ENCODE data around the gene TRIM71. TPM values are rescaled to one million over a fixed set of nuclear protein-coding genes. Genes with fewer than 3 reads are reported as not detected.

The TRIM71 gene
- total RNA-seq, 1 experiment from 2014 or later, result 0.17 TPM

DNA sequence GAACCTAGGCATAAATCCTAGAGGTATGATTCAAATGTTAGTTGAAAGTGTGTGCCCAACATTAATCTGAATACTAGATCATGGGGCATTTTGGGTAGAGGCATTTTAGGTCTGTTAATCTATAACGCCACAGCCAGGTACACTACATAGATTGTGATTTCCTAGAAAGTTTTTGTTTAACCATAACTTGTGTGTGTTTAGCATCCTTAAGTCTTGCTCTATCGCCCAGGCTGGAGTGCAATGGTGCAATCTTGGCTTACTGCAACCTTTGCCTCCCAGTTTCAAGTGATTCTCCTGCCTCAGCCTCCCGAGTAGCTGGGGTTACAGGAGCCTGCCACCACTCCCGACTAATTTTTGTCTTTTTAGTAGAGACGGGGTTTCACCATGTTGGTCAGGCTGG, 59.1 kb downstream of the TRIM71 start:
- no peaks in the 10 kb centered on the region for H3K79me2 ChIP-seq (ENCODE audit: insufficient read depth, low read length)
- H3K9me2 ChIP-seq (ENCODE audit: insufficient read depth), result no peaks in the 10 kb centered on the region
- H3K4me3 ChIP-seq (replicated peaks in 1 of 2; ENCODE audit: low read depth in 1 of 2, low read length in 2 of 2), result no peak overlapping the region
- H3K27me3 ChIP-seq (ENCODE audit: insufficient read depth, low read length), result no peaks in the 10 kb centered on the region; the same call in 1 of the 2 replicates
- no peaks in the 10 kb centered on the region for H4K20me1 ChIP-seq (ENCODE audit: insufficient read depth)
- peaks cover 16 to 26% of the 10 kb centered on the region in 2 experiments for H3K4me1 ChIP-seq (ENCODE audit: control insufficient read depth in 1 of 2, insufficient read depth in 2 of 2, low read length in 2 of 2)
- peak overlapping the region; percentile 47; the same call in 1 of the 2 replicates for H3K4me2 ChIP-seq (ENCODE audit: low read length)
- POLR2A ChIA-PET, result no interaction called here
- intact Hi-C loops (cut with micrococcal nuclease), result no loop called here
- H2AFZ ChIP-seq (ENCODE audit: low read depth, low read length, poor library complexity, severe bottlenecking), result no peak overlapping the region
- H3K9me3 ChIP-seq (ENCODE audit: control insufficient read depth in 1 of 2, insufficient read depth in 1 of 2, low read depth in 1 of 2, low read length in 2 of 2), result no peaks in the 10 kb centered on the region
- CTCF ChIA-PET, result no interaction called here
- no peak overlapping the region for H3K9ac ChIP-seq (ENCODE audit: low read length)
- DNase-seq (ENCODE audit: low read depth, low spot score), result no peak
- BruUV-seq (replicated peaks), result no TSS peak
- RAD21 ChIA-PET (ENCODE audit: low non-redundant PET in 1 of 2, low total read pairs in 2 of 2, uncharacterized antibody in 2 of 2, unreplicated experiment in 2 of 2), result no interaction called here
- H3K27ac ChIP-seq (ENCODE audit: low read depth, low read length), result no peak overlapping the region
- TF ChIP-seq SRF (IDR thresholded peaks at IDR 0.05; ENCODE audit: low read depth), result no peak
- TF ChIP-seq EZH2phosphoT487 (IDR thresholded peaks at IDR 0.05; ENCODE audit: borderline replicate concordance), result no peak
- TF ChIP-seq ATF3 (IDR thresholded peaks at IDR 0.05), result no peak
- no peak for TF ChIP-seq TCF7L2 (IDR thresholded peaks at IDR 0.05; ENCODE audit: borderline replicate concordance, extremely low read depth, insufficient read depth, insufficient read length)
- no peak for TF ChIP-seq CEBPB (IDR thresholded peaks at IDR 0.05; ENCODE audit: low read depth)
- H3K36me3 ChIP-seq (ENCODE audit: control insufficient read depth in 1 of 2, insufficient read depth in 2 of 2, low read length in 2 of 2), result no peaks in the 10 kb centered on the region
- no peak for ATAC-seq

- ChIA-PET POLR2A (no interaction called here), CTCF (no interaction called here), RAD21 (ENCODE audit: low non-redundant PET in 1 of 2, low total read pairs in 2 of 2, uncharacterized antibody in 2 of 2, unreplicated experiment in 2 of 2) (no interaction called here)
- Histone ChIP-seq H3K9me3 (ENCODE audit: control insufficient read depth in 1 of 2, insufficient read depth in 1 of 2, low read depth in 1 of 2, low read length in 2 of 2) (no peaks in the 10 kb centered on the region), H3K79me2 (ENCODE audit: insufficient read depth, low read length) (no peaks in the 10 kb centered on the region), H3K4me3 (replicated peaks in 1 of 2; ENCODE audit: low read depth in 1 of 2, low read length in 2 of 2) (no peak overlapping the region), H4K20me1 (ENCODE audit: insufficient read depth) (no peaks in the 10 kb centered on the region), H3K4me1 (ENCODE audit: control insufficient read depth in 1 of 2, insufficient read depth in 2 of 2, low read length in 2 of 2) (peaks cover 16 to 26% of the 10 kb centered on the region in 2 experiments), H3K27ac (ENCODE audit: low read depth, low read length) (no peak overlapping the region), H3K9me2 (ENCODE audit: insufficient read depth) (no peaks in the 10 kb centered on the region), H3K4me2 (ENCODE audit: low read length) (no peak overlapping the region), H3K36me3 (ENCODE audit: control insufficient read depth in 1 of 2, insufficient read depth in 2 of 2, low read length in 2 of 2) (no peaks in the 10 kb centered on the region), H3K27me3 (ENCODE audit: insufficient read depth, low read length) (no peaks in the 10 kb centered on the region; the same call in 1 of the 2 replicates), H3K9ac (ENCODE audit: low read length) (no peak overlapping the region), H2AFZ (ENCODE audit: low read depth, low read length, poor library complexity, severe bottlenecking) (no peak overlapping the region)
- DNase-seq (ENCODE audit: low read depth, low spot score) (no peak), ATAC-seq (no peak)
- BruUV-seq (replicated peaks), result no TSS peak
- intact Hi-C loops (cut with micrococcal nuclease), result no loop called here
- no peak for TF ChIP-seq ZNF274 (IDR thresholded peaks at IDR 0.05; ENCODE audit: low read depth, low read length)
- no peak for TF ChIP-seq TCF7L2 (IDR thresholded peaks at IDR 0.05; ENCODE audit: borderline replicate concordance, extremely low read depth, insufficient read depth, insufficient read length)
- no peak for TF ChIP-seq ATF3 (IDR thresholded peaks at IDR 0.05)
- TF ChIP-seq ZFX (IDR thresholded peaks at IDR 0.05), result no peak
- TF ChIP-seq SP1 (IDR thresholded peaks at IDR 0.05; ENCODE audit: low read depth), result no peak
- no peak for TF ChIP-seq SRF (IDR thresholded peaks at IDR 0.05; ENCODE audit: low read depth)
- TF ChIP-seq YY1 (IDR thresholded peaks at IDR 0.05; ENCODE audit: extremely low read depth, insufficient replicate concordance, low read depth, low read length), result no peak
- no peak for TF ChIP-seq CEBPB (IDR thresholded peaks at IDR 0.05; ENCODE audit: low read depth)
- no peak for TF ChIP-seq ZBTB33 (IDR thresholded peaks at IDR 0.05; ENCODE audit: extremely low read depth, insufficient replicate concordance, low read length)
- TF ChIP-seq, protein P1, sequence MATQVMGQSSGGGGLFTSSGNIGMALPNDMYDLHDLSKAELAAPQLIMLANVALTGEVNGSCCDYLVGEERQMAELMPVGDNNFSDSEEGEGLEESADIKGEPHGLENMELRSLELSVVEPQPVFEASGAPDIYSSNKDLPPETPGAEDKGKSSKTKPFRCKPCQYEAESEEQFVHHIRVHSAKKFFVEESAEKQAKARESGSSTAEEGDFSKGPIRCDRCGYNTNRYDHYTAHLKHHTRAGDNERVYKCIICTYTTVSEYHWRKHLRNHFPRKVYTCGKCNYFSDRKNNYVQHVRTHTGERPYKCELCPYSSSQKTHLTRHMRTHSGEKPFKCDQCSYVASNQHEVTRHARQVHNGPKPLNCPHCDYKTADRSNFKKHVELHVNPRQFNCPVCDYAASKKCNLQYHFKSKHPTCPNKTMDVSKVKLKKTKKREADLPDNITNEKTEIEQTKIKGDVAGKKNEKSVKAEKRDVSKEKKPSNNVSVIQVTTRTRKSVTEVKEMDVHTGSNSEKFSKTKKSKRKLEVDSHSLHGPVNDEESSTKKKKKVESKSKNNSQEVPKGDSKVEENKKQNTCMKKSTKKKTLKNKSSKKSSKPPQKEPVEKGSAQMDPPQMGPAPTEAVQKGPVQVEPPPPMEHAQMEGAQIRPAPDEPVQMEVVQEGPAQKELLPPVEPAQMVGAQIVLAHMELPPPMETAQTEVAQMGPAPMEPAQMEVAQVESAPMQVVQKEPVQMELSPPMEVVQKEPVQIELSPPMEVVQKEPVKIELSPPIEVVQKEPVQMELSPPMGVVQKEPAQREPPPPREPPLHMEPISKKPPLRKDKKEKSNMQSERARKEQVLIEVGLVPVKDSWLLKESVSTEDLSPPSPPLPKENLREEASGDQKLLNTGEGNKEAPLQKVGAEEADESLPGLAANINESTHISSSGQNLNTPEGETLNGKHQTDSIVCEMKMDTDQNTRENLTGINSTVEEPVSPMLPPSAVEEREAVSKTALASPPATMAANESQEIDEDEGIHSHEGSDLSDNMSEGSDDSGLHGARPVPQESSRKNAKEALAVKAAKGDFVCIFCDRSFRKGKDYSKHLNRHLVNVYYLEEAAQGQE (IDR thresholded peaks at IDR 0.05; ENCODE audit: low read depth), result no peak
- TF ChIP-seq RAD21 (IDR thresholded peaks at IDR 0.05; ENCODE audit: low read depth), result no peak
- no peak for TF ChIP-seq EZH2phosphoT487 (IDR thresholded peaks at IDR 0.05; ENCODE audit: borderline replicate concordance)
- TF ChIP-seq, protein P2, sequence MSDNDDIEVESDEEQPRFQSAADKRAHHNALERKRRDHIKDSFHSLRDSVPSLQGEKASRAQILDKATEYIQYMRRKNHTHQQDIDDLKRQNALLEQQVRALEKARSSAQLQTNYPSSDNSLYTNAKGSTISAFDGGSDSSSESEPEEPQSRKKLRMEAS (IDR thresholded peaks at IDR 0.05), result no peak
Observed at GRCh38 chr3:32877598-32877997, 59.8 kb downstream of the TRIM71 start.

Data from HCT116 (cell line).